ENCODE measurements around the gene OSBPL1A. TPM values are rescaled to one million over a fixed set of nuclear protein-coding genes. Genes with fewer than 3 reads are reported as not detected.

OSBPL1A gene
- total and polyA plus RNA-seq, 2 experiments from 2014 or later, result 24.6 to 31.3 TPM

DNA sequence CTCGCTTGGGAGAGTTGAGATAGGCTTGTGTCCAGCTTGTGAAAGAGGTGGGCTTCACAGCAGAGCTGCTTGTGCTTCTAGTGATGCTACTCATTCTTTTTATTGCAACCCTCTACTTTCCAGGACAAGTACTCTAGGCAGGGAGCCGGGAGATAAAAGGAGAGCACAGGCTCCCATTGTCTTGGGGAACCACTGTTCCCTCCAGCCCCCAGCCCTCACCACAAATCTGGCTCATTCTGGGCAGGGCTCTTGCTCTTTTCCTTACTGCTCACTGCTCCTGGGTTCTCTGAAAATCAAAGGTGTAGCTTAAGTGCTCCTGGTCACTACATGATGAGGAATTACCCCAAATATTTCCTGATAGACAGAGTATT lies 177.3 kb downstream of the OSBPL1A start:
- Histone ChIP-seq H3K4me2 (no peak overlapping the region), H3K79me2 (no peaks in the 10 kb centered on the region), H3K36me3 (replicated peaks; ENCODE audit: insufficient read depth, low read depth) (no peaks in the 10 kb centered on the region), H4K20me1 (ENCODE audit: insufficient read depth, poor library complexity, severe bottlenecking) (no peaks in the 10 kb centered on the region), H3K4me3 (no peak overlapping the region), H3K9me2 (replicated peaks; ENCODE audit: insufficient read depth) (no peaks in the 10 kb centered on the region), H3K4me1 (ENCODE audit: insufficient read depth) (peaks cover 9% of the 10 kb centered on the region), H3K27ac (no peak overlapping the region), H3K9me3 (ENCODE audit: low read depth) (no peaks in the 10 kb centered on the region), H3K27me3 (no peaks in the 10 kb centered on the region), H2AFZ (no peak overlapping the region)
- no peak for DNase-seq (ENCODE audit: low spot score)
- WGBS (ENCODE audit: low lambda C conversion rate, missing lambda C conversion rate), result 89% methylated on average over 2 of the region's 2 CpGs
- no peak for TF ChIP-seq EZH2 (IDR thresholded peaks at IDR 0.05; ENCODE audit: borderline replicate concordance)
- TF ChIP-seq, protein P1, sequence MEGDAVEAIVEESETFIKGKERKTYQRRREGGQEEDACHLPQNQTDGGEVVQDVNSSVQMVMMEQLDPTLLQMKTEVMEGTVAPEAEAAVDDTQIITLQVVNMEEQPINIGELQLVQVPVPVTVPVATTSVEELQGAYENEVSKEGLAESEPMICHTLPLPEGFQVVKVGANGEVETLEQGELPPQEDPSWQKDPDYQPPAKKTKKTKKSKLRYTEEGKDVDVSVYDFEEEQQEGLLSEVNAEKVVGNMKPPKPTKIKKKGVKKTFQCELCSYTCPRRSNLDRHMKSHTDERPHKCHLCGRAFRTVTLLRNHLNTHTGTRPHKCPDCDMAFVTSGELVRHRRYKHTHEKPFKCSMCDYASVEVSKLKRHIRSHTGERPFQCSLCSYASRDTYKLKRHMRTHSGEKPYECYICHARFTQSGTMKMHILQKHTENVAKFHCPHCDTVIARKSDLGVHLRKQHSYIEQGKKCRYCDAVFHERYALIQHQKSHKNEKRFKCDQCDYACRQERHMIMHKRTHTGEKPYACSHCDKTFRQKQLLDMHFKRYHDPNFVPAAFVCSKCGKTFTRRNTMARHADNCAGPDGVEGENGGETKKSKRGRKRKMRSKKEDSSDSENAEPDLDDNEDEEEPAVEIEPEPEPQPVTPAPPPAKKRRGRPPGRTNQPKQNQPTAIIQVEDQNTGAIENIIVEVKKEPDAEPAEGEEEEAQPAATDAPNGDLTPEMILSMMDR (IDR thresholded peaks at IDR 0.05; ENCODE audit: poor library complexity), result no peak
- no peak for TF ChIP-seq EZH2phosphoT487 (IDR thresholded peaks at IDR 0.05; ENCODE audit: low read depth, severe bottlenecking, unreplicated experiment)

DNA sequence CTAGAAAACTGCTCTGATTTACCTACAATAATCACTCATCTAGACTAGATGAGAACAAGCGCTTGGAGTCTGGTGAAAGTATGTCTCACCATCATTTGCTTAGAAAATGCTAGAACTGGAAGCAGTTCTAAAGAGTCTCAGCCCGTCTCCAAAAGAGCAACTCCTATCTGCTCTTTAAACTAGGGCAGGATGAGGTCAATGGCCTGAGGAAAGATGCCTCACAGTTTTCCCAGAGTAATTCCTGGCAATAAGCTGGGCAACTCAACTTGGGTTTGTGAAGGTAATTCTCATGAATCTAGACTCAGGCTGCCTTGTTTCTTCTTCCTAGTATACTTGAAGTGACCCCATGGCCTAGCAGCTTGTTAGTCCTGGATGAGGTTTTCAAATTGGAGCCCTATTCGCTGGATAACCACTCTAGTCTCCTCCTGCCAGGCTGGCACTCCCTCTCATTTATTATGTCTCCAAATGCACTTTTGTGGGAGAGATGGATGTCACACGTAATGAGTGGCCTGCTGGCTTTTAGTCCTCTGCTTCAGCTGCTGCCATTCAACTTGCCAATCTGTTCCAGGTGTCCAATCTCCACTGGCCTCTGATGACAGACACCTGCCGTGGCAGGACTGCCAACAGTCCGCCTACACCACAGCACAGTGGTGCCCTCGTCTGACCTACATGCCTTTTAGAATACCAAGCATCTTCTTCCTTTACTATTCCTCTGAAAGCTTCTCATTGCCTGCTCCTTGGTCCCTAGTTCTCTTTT lies 177.9 kb downstream of the OSBPL1A start:
- no peaks in the 10 kb centered on the region for H3K9me3 ChIP-seq (ENCODE audit: low read depth)
- no peaks in the 10 kb centered on the region for H3K9me2 ChIP-seq (replicated peaks; ENCODE audit: insufficient read depth)
- H3K27me3 ChIP-seq, result no peaks in the 10 kb centered on the region
- peaks cover 15% of the 10 kb centered on the region for H3K4me1 ChIP-seq (ENCODE audit: insufficient read depth)
- DNase-seq (ENCODE audit: low spot score), result no peak
- H3K27ac ChIP-seq, result no peak overlapping the region
- no peaks in the 10 kb centered on the region for H3K36me3 ChIP-seq (replicated peaks; ENCODE audit: insufficient read depth, low read depth)
- no peak for TF ChIP-seq EZH2 (IDR thresholded peaks at IDR 0.05; ENCODE audit: borderline replicate concordance)
- TF ChIP-seq, protein P1 (IDR thresholded peaks at IDR 0.05; ENCODE audit: poor library complexity), result no peak
- TF ChIP-seq EZH2phosphoT487 (IDR thresholded peaks at IDR 0.05; ENCODE audit: low read depth, severe bottlenecking, unreplicated experiment), result no peak
- H3K79me2 ChIP-seq, result no peaks in the 10 kb centered on the region
- WGBS (ENCODE audit: low lambda C conversion rate, missing lambda C conversion rate), result 98% methylated on average over 7 of the region's 7 CpGs
- no peaks in the 10 kb centered on the region for H4K20me1 ChIP-seq (ENCODE audit: insufficient read depth, poor library complexity, severe bottlenecking)
- H3K4me3 ChIP-seq, result no peak overlapping the region
- no peak overlapping the region for H3K4me2 ChIP-seq
- no peak overlapping the region for H2AFZ ChIP-seq

DNA sequence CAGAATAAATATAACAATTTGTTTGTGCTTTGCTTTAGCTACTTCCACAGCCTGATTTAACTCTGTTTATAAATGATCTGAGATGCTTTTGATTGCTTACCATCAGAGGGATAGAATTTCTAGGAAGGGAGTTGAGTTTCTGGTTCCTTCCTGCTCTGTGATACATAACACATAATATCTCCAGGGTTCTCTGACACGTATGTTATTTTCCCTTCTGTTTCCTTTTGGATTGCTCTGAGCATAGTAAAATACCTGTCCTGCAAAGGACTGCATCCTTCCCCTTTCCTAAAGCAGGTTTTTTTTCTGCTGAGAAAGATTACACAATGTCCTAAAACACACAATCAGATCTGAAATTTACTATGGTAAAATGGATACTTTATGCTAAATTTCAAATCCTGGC lies 182.7 kb downstream of the OSBPL1A start:
- H3K9me2 ChIP-seq (replicated peaks; ENCODE audit: insufficient read depth), result no peaks in the 10 kb centered on the region
- no peak overlapping the region for H3K4me3 ChIP-seq
- no peaks in the 10 kb centered on the region for H3K9me3 ChIP-seq (ENCODE audit: low read depth)
- no peak for DNase-seq (ENCODE audit: low spot score)
- H3K4me1 ChIP-seq (ENCODE audit: insufficient read depth), result peaks cover 24% of the 10 kb centered on the region
- TF ChIP-seq EZH2 (IDR thresholded peaks at IDR 0.05; ENCODE audit: borderline replicate concordance) (no peak), EZH2phosphoT487 (IDR thresholded peaks at IDR 0.05; ENCODE audit: low read depth, severe bottlenecking, unreplicated experiment) (no peak)
- TF ChIP-seq, protein P1 (IDR thresholded peaks at IDR 0.05; ENCODE audit: poor library complexity), result no peak
- H3K79me2 ChIP-seq, result no peaks in the 10 kb centered on the region
- WGBS (ENCODE audit: low lambda C conversion rate, missing lambda C conversion rate), result 48% methylated on average over 1 of the region's 1 CpG
- H3K4me2 ChIP-seq, result peak overlapping the region; percentile 38
- H4K20me1 ChIP-seq (ENCODE audit: insufficient read depth, poor library complexity, severe bottlenecking), result no peaks in the 10 kb centered on the region
- H2AFZ ChIP-seq, result no peak overlapping the region
- H3K27me3 ChIP-seq, result no peaks in the 10 kb centered on the region
- H3K36me3 ChIP-seq (replicated peaks; ENCODE audit: insufficient read depth, low read depth), result no peaks in the 10 kb centered on the region
- peak overlapping the region; percentile 27 for H3K27ac ChIP-seq
